GM21526 (cell line): Measurements from ENCODE around the gene OR8S1.
"Not testable (repeated sequence)": the region's sequence is repeated elsewhere in the genome, so short reads cannot be mapped to it uniquely, and the experiment has no call there.

Source experiments
- ATAC-seq: cut with Tn5 transposase; IDR thresholded peaks from one replicate; pipeline ENCODE4 v1.9.1; 2021; ENCODE audit warnings: moderate library complexity; ENCODE audit not compliant: unreplicated experiment, low FRiP score

The OR8S1 gene

DNA sequence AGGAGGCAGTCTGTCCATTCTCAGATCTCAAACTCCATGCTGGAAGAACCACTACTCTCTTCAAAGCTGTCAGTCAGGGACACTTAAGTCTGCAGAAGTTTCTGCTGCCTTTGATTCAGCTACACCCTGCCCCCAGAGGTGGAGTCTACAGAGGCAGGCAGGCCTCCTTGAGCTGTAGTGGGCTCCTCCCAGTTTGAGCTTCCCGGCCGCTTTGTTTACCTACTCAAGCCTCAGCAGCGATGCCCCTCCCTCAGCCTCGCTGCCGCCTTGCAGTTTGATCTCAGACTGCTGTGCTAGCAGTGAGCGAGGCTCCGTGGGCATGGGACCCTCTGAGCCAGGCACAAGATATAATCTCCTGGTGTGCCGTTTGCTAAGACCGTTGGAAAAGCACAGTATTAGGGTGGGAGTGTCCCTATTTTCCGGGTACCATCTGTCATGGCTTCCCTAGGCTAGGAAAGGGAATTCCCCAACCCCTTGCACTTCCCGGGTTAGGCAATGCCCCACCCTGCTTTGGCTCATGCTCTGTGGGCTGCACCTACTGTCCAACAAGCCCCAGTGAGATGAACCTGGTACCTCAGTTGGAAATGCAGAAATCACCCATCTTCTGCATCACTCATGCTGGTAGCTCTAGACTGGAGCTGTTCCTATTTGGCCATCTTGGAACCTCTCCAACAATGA lies 28.4 kb downstream of the OR8S1 start:
- not testable (repeated sequence) for ATAC-seq

DNA sequence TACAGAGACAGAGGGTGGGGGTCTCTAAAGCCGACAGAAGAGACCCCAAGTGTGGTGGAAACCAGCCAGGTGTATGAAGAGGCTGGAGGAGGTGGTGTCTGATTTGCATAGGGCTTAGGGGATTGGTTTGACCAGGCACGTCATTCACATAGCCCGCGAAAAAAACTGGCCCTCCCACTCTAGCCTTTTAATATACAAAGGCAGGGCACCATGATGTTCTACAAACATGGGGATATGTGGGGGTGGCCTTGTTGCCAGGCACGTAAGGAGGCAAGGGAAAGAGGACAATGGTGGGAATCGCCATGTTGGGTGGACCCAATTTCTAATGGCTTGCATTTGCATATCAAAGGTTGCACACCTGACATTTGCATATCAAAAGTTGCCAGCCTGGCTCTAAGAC lies 31.2 kb downstream of the OR8S1 start:
- ATAC-seq = no peak

DNA sequence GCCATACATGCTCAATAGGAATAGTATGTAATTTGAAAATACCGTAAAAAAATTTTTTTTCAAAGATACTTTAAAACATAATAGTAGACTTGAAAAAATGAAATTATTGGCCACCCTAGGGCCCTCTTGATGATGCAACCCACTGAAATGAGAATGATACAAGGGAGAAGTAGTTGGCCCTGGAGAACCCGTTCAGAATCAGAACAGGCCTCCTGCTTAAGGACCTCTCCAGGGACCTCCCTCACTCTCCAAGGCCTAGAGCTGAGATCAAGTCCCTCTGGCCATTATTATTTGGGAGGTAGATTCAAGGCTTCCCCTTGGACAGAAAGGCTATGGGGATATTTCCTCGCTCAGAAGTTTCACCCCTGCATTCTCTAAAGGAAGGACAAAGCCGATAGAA lies 32.5 kb downstream of the OR8S1 start:
- no peak for ATAC-seq

DNA sequence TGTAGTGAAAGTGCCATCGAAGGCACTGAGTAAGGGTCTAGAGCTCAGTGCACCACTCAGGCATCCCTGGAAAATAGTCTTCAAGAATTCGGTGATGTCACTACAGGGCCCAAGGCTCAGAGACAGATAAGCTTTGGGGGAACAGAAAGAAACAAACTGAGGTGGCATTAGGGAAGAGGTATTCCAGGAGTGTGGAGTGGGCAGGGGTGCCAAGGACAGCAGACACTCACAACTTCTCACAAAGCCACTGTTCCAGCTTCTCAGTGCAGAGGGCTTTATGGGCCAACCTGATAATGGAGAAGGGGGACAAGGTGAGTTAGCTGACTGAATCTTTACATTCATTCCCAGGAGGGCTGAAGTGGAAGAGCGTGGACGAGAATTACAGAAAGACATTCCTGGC lies 42.3 kb downstream of the OR8S1 start:
- ATAC-seq = no peak

DNA sequence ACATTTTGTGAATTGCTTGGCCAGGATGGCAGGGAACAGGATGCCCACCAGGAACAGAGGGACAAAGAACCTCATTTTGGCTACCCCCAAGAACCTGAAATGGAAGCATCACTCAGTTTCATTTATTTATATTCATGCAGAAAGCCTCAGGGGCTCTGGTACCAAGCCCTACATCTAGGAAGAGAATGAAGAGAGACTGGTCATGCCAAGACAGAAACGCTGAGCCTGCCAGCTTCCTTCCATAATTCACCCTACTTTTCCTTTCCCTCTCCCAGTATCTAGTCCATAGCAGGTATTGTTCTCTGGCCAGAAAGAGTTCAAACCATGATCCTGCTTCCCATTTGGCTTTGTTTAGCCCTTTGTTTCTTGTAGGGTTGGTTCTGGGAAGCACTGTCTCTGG lies 44.5 kb downstream of the OR8S1 start, which contains the start of gene LALBA:
LALBA (minus strand) TSS at position 101 of the 400 bp plus-strand sequence; CDS start at position 75, 26 bp downstream.
- ATAC-seq = no peak

DNA sequence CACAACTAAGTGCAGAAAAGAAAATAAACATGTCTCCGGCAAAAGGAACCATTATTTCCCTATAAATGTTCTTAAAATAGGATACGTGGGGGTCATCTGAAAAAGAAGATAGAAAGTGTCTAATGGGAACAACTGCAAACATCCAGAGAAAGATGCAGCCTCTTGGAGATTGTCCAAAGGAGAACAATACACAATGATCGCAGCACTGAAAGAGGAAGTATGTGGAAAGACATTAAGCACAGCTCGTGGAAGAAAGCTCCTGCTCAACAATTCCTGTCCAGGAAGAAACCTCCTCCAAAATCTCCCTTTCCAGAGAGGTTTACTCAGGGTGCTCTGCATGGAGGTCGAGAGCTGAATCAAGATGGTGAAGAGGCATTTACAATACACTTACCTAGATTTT lies 46.9 kb downstream of the OR8S1 start:
- ATAC-seq = no peak
